ENCODE data around the gene KRT5. TPM values are rescaled to one million over a fixed set of nuclear protein-coding genes. Genes with fewer than 3 reads are reported as not detected.

Gene KRT5
- 1,000 to 10,000 TPM; 3,026 to 9,625 (median 8,067) TPM for total RNA-seq

DNA sequence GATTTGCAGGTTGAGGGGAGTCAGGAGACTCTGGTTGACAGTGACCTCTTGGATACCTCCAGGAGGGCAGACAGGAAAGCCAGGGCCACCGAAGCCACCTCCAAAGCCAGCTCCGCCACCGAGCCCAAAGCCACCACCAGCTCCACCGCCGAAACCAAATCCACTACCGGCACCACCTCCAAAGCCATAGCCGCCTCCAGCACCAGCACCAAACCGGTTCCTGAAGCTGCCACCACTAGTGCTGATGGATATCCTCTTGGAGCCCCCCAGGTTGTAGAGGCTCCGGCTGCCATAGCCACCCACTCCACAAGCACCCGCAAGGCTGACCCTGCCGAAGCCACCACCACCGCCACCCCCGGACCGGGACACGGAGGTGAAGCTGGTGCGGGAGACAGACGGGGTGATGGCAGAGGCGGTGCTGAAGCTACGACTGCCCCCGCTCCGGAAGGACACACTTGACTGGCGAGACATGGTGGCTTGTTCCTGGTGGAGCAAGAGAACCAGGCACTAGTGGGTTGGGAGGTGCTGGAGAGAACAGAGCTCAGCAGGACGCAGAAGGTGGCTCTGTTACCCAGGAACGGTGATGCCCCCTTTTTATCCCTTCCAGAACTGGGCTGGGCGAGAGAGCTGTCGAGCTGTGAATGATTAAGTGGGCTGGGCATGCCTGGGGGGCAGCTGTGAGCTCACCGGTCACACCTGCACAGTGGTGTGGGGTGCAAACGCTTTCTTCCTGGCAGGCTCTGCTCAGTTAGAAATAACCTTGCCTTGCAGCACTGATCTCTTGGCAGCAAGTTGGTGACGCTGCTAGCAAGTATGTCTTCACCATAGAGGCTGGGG, at the start of gene KRT5:
Gene KRT5 (minus strand): TSS at position 569 of the 837 bp plus-strand sequence. CDS start 98 bp downstream, at position 471.
- Histone ChIP-seq H3K36me3 (peaks cover 21% of the 10 kb centered on the region), H3K9me3 (no peaks in the 10 kb centered on the region), H3K27ac (peak within 1 kb of the TSS; percentile 94), H3K4me3 (peak within 1 kb of the TSS; percentile 56), H3K4me1 (peaks cover 64% of the 10 kb centered on the region), H3K27me3 (peaks cover 10% of the 10 kb centered on the region)
- DNase-seq (ENCODE audit: low spot score in 2 of 2), result peak in 1 of 2 donors; percentile 73
- TF ChIP-seq, protein P1, sequence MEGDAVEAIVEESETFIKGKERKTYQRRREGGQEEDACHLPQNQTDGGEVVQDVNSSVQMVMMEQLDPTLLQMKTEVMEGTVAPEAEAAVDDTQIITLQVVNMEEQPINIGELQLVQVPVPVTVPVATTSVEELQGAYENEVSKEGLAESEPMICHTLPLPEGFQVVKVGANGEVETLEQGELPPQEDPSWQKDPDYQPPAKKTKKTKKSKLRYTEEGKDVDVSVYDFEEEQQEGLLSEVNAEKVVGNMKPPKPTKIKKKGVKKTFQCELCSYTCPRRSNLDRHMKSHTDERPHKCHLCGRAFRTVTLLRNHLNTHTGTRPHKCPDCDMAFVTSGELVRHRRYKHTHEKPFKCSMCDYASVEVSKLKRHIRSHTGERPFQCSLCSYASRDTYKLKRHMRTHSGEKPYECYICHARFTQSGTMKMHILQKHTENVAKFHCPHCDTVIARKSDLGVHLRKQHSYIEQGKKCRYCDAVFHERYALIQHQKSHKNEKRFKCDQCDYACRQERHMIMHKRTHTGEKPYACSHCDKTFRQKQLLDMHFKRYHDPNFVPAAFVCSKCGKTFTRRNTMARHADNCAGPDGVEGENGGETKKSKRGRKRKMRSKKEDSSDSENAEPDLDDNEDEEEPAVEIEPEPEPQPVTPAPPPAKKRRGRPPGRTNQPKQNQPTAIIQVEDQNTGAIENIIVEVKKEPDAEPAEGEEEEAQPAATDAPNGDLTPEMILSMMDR (IDR thresholded peaks at IDR 0.05), result no peak
- TF ChIP-seq POLR2AphosphoS5 (IDR thresholded peaks at IDR 0.05), result peak in 2 of 3 donors; percentile 44 to 91
- no peak for TF ChIP-seq EP300 (IDR thresholded peaks at IDR 0.05)
- peak in 1 of 2 donors; percentile 44 for TF ChIP-seq POLR2A (IDR thresholded peaks at IDR 0.05)
- 60% methylated on average over 20 of the region's 29 CpGs for WGBS

DNA sequence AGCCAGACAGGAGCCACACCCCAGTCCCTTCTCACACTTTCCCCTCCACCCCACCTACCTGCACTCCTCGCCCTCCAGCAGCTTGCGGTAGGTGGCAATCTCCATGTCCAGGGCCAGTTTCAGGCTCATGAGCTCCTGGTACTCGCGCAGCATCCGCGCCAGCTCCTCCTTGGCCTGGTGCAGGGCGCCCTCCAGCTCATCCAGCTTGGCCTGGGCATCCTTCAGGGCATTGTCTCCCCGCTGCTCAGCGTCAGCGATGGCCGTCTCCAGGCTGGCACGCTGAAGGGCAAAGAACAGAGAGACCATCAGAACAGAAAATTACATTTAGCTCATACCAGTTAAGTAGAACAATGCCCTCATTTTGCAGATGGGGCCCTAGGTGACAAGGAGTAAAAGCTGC, 47.9 kb upstream of the KRT5 start:
- TF ChIP-seq, protein P1 (IDR thresholded peaks at IDR 0.05), result no peak
- TF ChIP-seq POLR2AphosphoS5 (IDR thresholded peaks at IDR 0.05) (no peak), EP300 (IDR thresholded peaks at IDR 0.05) (no peak), POLR2A (IDR thresholded peaks at IDR 0.05) (no peak)
- Histone ChIP-seq H3K27ac (no peak overlapping the region), H3K4me1 (no peaks in the 10 kb centered on the region), H3K27me3 (peaks cover 14% of the 10 kb centered on the region), H3K4me3 (no peak overlapping the region), H3K9me3 (no peaks in the 10 kb centered on the region), H3K36me3 (no peaks in the 10 kb centered on the region)
- no peak for DNase-seq (ENCODE audit: low spot score in 2 of 2)
- WGBS, result 93% methylated on average over 12 of the region's 12 CpGs

DNA sequence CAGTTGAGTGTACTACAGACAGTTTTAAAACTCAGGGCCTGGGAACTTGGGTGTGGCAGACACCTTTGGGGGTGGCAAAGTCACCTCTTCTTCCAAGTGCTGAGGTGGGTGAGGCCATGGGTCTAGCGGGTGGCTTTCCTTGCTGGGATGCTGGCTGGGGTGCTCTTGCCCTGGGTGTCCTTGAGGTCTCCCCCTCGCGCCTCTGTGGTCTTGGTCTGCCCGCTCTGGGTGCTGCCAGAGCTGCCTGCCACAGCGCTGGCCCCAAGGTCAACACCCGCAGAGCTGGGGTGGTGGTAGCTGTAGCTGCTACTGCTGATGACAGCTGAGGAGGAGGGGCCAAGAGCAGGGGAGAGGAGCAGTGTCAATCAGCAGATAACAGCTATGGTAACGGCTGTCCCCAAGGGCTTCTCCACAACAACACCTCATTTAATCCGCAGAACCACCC, 46.7 kb upstream of the KRT5 start:
- H3K4me3 ChIP-seq, result no peak overlapping the region
- no peak for DNase-seq (ENCODE audit: low spot score in 2 of 2)
- H3K9me3 ChIP-seq, result no peaks in the 10 kb centered on the region
- H3K36me3 ChIP-seq, result no peaks in the 10 kb centered on the region
- H3K4me1 ChIP-seq, result no peaks in the 10 kb centered on the region
- no peak for TF ChIP-seq EP300 (IDR thresholded peaks at IDR 0.05)
- TF ChIP-seq, protein P1 (IDR thresholded peaks at IDR 0.05), result no peak
- TF ChIP-seq POLR2A (IDR thresholded peaks at IDR 0.05), result no peak
- TF ChIP-seq POLR2AphosphoS5 (IDR thresholded peaks at IDR 0.05), result no peak
- no peak overlapping the region for H3K27ac ChIP-seq
- peaks cover 10% of the 10 kb centered on the region for H3K27me3 ChIP-seq
- WGBS, result 86% methylated on average over 5 of the region's 8 CpGs

DNA sequence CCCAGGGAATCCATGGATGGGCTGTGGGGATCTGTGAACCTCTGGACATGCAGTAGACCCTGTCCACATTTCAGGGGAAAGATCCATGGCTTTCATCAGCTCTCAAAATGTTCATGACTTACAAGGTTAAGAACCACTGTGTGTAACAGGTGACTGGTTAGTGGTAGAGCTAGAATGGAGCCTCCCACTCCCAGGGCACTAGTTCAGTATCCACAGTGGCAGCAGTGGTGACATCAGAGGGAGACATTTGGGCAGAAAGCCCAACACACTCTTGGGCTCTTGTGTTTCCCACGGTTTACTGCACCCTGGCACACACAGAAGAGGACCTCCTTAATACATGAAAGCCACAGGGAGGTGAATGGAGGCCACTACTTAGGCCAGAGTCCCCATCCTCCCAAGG, 44.4 kb upstream of the KRT5 start:
- Histone ChIP-seq H3K36me3 (no peaks in the 10 kb centered on the region), H3K4me1 (no peaks in the 10 kb centered on the region), H3K9me3 (no peaks in the 10 kb centered on the region), H3K27me3 (peaks cover 10% of the 10 kb centered on the region), H3K4me3 (no peak overlapping the region), H3K27ac (no peak overlapping the region)
- DNase-seq (ENCODE audit: low spot score in 2 of 2), result no peak
- WGBS, result 88% methylated on average over 1 of the region's 1 CpG
- TF ChIP-seq EP300 (IDR thresholded peaks at IDR 0.05), result no peak
- TF ChIP-seq, protein P1 (IDR thresholded peaks at IDR 0.05), result no peak
- TF ChIP-seq POLR2AphosphoS5 (IDR thresholded peaks at IDR 0.05), result no peak
- no peak for TF ChIP-seq POLR2A (IDR thresholded peaks at IDR 0.05)

DNA sequence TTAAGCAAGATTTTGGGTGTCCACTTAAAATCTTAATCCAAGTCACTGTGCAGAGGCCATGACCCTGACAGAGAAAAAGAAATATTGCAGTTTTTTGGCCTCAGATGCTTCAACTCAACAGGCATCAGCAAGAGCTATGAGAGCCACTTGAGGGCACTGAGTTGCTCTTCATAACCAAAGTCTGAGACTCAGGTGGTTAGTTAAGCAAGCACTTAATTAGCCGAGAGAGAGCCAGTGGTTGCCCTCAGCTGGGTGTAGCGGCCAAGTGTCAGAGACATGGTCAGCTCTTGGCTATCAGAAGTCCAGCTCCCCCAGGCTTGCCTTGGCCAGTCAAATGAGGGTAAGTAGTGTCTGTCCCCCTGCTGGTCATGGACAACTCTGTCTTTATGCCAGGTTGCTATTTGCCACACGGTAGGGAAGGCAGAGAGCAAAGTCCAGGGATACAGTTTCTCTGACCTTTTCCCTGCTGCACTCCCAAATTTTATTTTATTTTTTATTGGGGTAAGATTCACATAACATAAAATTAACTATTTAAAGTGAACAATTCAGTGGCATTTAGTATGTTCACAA, 41.8 kb upstream of the KRT5 start:
- no peaks in the 10 kb centered on the region for H3K4me1 ChIP-seq
- H3K4me3 ChIP-seq, result no peak overlapping the region
- peaks cover 9% of the 10 kb centered on the region for H3K27me3 ChIP-seq
- WGBS, result 82% methylated on average over 3 of the region's 3 CpGs
- DNase-seq (ENCODE audit: low spot score in 2 of 2), result no peak
- no peaks in the 10 kb centered on the region for H3K9me3 ChIP-seq
- H3K36me3 ChIP-seq, result no peaks in the 10 kb centered on the region
- H3K27ac ChIP-seq, result no peak overlapping the region
- TF ChIP-seq EP300 (IDR thresholded peaks at IDR 0.05) (no peak), POLR2A (IDR thresholded peaks at IDR 0.05) (no peak), POLR2AphosphoS5 (IDR thresholded peaks at IDR 0.05) (no peak)
- TF ChIP-seq, protein P1 (IDR thresholded peaks at IDR 0.05), result no peak

Data from suprapubic skin (tissue), 4 donors.